ENCODE results near the gene NDC80.

DNA sequence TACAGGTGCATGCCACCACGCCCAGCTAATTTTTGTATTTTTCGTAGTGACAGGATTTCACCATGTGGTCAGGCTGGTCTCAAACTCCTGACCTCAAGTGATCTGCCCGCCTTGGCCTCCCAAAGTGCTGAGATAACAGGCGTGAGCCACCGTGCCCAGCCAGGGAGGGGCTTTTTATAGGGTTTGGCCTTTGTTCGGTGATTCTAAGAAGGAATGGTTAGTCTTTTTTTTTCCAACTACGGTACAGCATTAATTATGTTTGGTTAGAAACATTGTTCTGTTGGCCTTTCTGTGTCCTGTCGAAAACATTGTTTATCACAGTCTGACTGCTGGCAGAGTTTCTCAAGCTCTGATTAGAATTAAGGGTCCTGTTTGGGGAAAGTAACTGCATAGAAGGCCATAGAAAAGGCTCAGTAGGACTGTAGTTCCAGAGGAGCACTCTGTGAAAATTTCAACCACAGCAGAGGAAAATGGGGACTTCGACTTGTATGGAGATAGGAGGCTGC, 64.8 kb downstream of the NDC80 start:
- TF ChIP-seq GATA2 (IDR thresholded peaks at IDR 0.05; ENCODE audit: low read depth, low read length) (no peak), GATA3 (IDR thresholded peaks at IDR 0.05; ENCODE audit: low read depth, low read length) (no peak)
